Measurements from ENCODE around the gene SLC6A11. TPM values are rescaled to one million over a fixed set of nuclear protein-coding genes. Genes with fewer than 3 reads are reported as not detected.

SLC6A11 gene
- total RNA-seq, 1 donor from 2014 or later, result 1.4 TPM

DNA sequence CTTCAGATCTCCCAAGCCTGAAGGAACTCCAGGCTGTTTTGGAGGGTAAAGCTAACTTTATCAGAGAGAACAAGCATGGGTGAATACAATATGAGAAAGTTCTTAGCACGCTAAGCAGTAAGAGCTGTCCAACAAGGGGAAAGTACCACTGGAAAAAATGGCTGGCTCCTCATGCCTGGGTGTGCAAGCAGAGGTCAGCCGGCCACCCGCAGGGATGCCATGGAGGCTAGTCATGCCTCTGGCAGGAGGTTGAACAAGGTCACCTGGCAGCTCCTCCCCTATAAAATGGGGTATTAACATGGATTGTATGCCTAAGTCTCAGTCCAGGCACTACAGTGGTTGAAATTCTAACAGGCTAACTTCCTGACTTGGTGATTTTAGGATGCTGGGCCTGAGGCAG, 101.1 kb downstream of the SLC6A11 start:
- intact Hi-C loops (cut with DNase I), result no loop called here
- no peak for DNase-seq (ENCODE audit: low spot score)
- ATAC-seq, result no peak

DNA sequence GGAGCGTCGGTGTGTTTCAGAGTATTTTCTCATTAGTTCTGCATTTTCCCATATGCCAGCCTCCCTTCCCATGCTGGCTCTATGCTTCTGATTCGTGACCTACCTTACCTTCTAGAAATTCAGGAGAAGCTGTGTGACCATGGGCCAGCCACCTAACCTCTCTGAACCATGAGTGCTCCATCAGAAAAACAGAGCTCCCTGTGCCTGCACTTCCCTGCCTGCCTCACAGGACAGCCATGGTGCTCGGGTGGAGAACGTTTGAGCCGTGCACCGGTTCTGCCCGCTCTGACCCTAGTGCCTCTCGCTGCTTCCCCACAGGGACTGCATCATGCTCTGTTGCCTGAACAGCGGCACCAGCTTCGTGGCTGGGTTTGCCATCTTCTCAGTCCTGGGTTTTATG, 102.0 kb downstream of the SLC6A11 start:
- intact Hi-C loops (cut with DNase I), result no loop called here
- DNase-seq (ENCODE audit: low spot score) (no peak), ATAC-seq (no peak)

DNA sequence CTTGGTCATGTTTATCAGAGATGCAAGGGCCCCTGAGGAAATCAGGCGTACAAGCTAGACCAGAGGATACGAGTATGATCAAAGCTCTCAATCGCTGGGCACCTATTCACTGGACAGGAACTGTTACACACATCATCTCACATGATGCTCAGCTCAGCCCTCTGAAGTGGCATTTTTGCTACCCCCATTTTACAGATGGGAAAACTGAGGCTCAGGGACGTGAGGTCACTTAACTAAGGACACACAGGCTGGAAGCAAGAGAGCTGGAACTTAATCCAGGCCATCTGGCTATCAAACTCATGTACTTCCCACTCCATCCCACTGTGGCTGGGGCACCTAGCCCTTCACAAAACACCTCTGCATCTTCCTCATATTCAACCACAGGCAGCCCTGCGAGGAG, 103.6 kb downstream of the SLC6A11 start:
- intact Hi-C loops (cut with DNase I), result no loop called here
- DNase-seq (ENCODE audit: low spot score), result no peak

DNA sequence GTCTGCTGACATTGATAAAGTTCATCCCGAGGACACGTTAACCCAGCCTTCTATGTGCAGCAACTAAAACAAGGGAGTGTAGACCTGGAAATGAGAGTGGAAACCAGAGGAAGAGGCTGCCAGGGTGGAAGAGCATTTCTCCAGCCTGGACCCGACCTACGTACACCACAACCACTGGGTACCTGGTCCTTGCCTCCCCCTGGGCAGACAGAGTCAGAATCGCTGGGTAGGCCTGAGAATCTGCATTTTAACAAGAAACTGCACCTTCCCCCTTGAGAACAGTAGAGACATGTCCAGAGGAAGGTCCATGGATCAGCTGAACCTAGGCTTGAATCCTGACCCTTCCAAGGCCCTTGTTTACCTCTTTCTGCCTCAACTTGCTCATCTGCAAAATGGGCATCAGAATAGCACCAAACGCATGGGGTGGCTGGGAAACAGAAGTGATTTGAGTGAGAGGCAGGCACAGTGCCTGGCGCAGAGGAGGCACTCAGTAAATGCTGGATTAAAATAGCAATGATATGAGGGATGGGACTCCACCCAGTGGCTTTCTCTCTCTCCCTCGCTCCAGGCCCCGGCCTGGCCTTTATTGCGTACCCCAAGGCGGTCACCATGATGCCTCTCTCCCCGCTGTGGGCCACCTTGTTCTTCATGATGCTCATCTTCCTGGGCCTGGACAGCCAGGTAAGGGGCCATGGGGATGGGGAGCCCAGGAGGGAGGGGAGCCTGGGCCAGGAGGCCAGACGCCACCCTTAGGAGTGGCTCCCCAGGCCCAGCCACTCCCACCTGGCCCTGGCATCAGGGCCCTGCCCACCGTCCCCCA, 109.6 kb downstream of the SLC6A11 start:
- DNase-seq (ENCODE audit: low spot score) (no peak), ATAC-seq (no peak)
- intact Hi-C loops (cut with DNase I), result no loop called here

More for the DNA sequence above, 103.6 kb downstream of the SLC6A11 start:
- no peak for ATAC-seq

DNA sequence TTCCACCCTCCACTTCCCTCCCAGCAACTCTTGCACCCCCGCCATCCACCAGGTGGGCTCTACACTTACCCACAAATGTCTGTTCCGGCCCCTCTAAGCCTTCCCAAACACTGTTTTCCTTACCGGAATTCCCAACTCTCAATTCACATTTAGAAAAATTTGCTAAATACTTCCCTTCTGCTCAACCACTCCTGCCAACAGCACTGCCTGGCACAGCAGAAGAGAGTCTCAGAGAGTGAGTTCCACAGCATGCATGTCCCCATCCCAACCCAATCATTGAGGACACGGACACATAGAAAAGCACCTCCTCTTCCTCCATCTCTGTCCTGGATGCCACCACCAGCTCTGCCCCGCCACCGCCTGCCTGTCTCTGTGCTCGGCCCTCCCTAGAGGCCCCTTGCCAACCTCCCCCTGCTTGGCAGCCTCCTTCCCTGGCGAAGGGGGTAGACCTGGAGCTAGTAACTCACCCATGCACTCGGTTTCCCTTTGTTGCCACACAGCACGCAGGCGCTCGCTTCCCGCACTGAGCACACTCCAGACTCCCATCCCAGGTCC, 110.3 kb downstream of the SLC6A11 start:
- no peak for ATAC-seq
- DNase-seq (ENCODE audit: low spot score), result no peak
- intact Hi-C loops (cut with DNase I), result no loop called here

DNA sequence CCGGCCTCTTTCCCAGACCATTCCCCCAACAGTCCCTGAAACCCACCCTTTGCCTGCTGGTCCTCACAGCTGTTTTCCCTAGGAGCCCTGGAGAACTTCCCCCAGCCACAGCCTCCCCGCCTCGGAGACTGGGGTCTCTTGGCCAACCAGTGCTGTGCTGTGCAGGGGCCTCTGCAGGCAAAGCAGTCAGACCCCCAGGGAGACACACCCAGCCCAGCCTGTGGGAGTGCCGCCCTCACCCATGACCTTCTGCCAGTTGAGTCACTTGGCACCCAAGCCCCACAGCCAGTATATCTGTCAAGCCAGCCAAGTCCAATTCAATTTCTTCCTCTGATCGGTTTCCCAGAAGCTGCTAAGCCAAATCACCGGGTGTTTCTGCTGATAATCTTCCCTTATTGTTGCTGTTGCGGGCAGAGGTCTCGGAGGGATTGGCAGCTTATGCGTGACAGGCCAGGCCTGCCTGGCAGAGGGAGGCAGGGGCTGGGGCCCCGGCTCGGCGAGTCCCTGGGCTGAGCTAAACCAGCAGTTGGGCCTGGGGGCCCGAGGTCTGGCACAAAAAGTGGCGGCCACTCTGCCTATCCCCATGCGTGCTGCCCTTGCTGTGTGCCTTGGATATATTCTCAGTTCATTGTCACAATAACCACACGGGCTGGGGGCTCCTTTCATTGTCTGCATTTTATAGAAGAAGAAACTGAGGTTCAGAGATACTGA, 110.9 kb downstream of the SLC6A11 start:
- no peak for DNase-seq (ENCODE audit: low spot score)
- intact Hi-C loops (cut with DNase I), result no loop called here
- no peak for ATAC-seq

DNA sequence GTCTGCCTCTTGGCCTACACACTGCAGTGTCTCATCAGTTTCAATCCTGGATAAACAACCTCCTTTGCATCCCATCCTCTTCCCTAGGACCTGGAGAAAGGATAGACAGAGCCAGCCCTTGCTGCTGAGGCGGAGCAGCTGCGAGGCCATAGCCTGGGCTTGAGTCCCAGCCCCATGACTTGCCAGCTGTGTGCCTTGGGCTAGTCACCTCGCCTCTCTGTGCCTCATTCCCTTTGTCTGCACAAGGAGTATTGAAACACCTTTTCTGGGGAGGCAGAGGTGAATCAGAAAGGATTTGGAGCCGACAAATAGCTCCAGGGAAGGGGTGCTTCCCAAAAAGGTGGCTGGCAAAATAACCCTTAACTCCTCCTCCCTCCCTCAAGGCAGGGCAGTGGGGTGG, 111.5 kb downstream of the SLC6A11 start:
- ATAC-seq (peak; percentile 35), DNase-seq (ENCODE audit: low spot score) (no peak)
- intact Hi-C loops (cut with DNase I), result no loop called here

DNA sequence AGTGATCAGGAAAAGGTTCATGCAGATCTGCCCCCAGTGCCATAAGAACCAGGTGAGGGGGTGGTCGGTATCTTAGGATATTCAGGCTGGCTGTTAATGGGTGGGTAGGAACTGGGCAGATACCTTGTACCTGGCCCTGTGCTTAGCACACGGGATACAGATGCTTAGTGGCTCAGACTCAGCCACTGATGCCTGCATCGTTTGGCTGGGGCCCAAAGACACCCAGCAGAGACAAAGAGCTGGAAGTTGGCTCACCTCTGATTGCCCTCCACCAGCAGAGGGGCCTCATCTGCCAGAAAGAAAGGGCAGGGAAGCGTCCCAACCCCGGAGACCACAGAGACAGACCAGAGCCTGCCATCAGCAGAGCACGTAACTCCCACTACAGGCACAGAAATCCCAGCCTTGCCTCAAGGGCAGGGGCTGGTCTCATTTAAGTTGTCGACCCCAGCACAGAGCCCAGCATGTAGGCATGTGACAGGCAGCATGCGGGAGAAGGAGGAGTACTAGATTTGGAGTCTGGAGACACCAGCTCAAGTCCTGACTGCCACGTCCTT, 112.5 kb downstream of the SLC6A11 start:
- ATAC-seq, result no peak
- intact Hi-C loops (cut with DNase I), result no loop called here
- peak; percentile 39 for DNase-seq (ENCODE audit: low spot score)

DNA sequence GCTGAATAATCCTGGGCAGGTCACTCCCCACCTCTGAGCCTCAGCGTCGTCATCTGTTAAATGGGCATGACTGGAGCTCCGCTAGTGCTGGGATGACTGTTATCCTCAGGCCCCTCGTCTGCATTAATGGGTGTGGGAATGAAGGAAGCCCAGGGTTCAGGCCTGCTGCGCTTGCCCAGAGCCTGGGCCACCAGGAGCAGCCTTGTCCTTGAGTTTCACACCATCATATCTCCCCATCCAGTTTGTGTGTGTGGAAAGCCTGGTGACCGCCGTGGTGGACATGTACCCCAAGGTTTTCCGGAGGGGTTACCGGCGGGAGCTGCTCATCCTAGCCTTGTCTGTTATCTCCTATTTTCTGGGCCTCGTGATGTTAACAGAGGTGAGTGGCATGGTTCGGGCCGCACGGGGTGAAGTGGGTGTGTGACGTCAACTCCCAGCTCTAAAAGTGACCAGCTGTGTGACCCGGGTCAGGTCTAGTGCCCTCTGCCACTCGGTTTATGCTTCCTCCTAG, 113.0 kb downstream of the SLC6A11 start:
- DNase-seq (ENCODE audit: low spot score) (peak; percentile 27), ATAC-seq (no peak)
- intact Hi-C loops (cut with DNase I), result no loop called here

DNA sequence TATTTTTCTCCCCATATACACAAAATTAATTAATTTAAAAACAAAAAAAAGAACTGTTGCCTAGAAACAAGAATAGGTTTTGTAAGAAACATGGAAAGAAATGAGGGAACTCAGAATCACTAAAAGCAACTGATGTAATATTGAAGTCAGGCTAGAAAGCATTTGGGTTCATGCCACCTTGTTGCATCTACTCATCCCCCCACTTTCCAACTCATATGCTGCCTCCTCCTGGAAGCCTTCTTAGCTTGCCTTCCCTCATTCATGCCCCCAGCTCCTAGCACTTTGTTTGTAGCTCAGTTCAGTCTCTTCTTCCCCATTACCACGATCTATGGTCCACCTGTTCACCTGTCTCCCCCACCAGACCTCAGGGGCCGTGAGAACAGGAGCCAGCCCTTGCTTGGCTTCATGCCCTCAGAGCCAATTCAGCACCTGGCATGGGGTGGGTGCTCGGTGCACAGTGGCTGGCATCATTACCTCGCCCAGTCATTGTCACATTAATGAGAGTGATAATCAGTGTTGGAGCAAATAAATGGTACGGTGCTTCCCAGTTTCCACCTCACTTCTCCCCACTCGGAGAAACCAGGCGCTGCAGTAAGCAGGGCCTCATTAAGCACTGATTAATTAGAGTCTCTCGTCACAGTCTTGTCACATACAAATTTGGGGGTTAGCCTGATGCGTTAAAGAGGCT, 114.1 kb downstream of the SLC6A11 start:
- intact Hi-C loops (cut with DNase I), result loop anchor here (5.0 kb wide), 1 partner anchor 1872 kb away; no protein-coding TSS in a partner anchor
- DNase-seq (ENCODE audit: low spot score), result peak; percentile 35
- ATAC-seq, result no peak

DNA sequence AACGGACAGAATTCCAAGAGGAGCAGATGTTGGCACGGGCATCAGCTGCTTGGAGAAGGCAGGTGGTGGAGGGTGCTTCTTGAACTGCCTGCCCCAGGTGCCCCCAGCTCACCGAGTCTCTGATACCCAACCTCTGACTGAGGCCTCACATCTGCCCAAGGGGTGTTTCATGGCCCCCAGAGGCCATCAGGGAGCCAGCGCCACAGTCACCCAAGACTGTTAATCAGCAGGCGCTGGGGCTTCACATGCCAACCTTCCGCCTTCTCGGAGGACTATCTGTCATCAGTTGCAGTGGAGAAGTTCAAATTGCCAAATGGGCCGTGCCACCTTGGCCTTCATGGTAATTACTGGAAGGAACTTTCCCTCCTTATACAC, 114.6 kb downstream of the SLC6A11 start:
- ATAC-seq, result no peak
- DNase-seq (ENCODE audit: low spot score), result peak; percentile 18
- intact Hi-C loops (cut with DNase I), result loop anchor here (5.0 kb wide), 1 partner anchor 1872 kb away; no protein-coding TSS in a partner anchor

DNA sequence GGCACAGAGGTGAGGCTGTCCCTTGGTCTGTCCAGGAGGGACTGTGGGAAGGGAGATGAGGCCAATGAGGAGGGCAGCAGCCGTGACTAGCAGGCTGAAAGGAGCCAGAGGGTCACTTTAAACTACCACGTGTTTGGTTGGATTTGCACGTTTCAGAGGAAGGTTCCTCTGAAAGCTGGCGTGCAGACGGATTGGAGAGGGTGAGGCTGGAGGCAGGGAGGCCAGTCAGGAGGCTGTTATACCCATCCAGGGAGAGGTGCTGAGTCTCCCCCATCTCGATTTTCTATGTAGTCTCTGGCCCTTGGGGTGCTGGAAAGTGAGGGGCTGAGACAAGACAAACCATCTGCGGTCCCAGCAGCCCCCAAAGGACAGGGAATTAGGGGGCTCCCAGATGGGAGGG, 116.6 kb downstream of the SLC6A11 start:
- intact Hi-C loops (cut with DNase I), result loop anchor here (5.0 kb wide), 1 partner anchor 1870 kb away; no protein-coding TSS in a partner anchor
- DNase-seq (ENCODE audit: low spot score) (peak; percentile 14), ATAC-seq (no peak)

DNA sequence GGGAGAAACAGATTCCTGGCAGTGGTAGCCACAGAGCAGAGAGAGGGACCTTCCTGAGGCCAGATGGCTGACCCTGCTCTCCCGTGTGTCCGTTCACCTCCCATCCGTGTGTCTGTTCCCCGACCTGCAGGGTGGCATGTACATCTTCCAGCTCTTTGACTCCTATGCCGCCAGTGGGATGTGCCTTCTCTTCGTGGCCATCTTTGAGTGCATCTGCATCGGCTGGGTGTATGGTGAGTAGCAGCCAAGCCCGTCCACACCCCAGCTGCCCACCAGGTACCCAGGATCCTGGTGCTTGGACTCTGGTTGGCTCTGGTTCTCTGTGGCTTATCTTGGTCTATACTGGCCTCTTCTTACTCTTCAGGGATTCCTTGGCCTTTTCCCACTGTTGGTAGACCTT, 117.0 kb downstream of the SLC6A11 start:
- DNase-seq (ENCODE audit: low spot score), result peak; percentile 41
- no peak for ATAC-seq
- intact Hi-C loops (cut with DNase I), result loop anchor here (5.0 kb wide), 1 partner anchor 1869 kb away; no protein-coding TSS in a partner anchor

DNA sequence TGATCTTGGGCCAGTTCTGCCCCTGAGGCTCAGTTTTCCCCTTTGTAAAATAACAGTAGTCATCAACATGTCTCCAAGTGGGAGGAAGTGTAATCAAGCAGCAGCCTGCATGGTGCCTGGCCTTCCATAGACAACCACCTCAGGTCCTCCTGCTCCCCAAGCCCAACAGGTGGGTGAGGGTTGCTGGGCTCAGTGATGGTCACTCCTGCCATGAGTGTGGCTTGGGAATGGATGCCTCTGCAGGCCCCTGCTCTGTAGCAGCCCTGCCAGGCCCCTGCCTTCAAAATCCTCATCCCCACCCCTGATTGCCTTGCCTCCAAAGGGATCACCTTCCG, 117.4 kb downstream of the SLC6A11 start:
- DNase-seq (ENCODE audit: low spot score), result no peak
- intact Hi-C loops (cut with DNase I), result loop anchor here (5.0 kb wide), 1 partner anchor 1869 kb away; no protein-coding TSS in a partner anchor
- peak; percentile 4 for ATAC-seq

DNA sequence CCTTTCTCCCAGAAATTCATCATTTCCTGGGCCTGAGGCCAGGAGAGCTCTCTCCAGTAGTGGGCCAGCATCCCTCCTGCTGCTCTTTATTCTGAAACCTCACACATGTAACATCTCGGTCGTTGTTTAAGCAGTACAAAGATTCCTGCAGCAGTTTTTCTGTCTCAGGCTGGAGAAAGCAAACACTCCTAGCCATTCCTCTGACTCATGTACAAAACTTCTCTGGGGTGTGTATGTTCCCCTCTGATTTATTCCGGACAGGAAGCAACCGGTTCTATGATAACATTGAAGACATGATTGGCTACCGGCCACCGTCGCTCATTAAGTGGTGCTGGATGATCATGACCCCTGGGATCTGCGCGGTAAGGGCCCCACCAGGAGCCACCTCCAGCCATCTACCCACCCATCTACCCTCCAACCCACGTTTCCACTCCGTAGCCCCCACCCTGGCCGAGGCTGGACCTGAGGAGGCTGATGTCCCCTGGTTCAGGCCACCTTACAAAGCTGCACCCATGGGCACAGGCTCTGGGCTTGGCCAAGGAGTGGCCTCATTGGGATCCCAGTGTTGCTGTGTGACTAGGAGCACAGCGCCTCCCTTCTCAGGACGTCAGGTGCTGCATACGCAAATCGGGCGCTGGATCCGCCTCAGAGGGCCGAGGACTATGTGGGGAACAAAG, 117.9 kb downstream of the SLC6A11 start:
- intact Hi-C loops (cut with DNase I), result loop anchor here (5.0 kb wide), 1 partner anchor 1868 kb away; no protein-coding TSS in a partner anchor
- ATAC-seq, result peak; percentile 76
- peak; percentile 63 for DNase-seq (ENCODE audit: low spot score)

DNA sequence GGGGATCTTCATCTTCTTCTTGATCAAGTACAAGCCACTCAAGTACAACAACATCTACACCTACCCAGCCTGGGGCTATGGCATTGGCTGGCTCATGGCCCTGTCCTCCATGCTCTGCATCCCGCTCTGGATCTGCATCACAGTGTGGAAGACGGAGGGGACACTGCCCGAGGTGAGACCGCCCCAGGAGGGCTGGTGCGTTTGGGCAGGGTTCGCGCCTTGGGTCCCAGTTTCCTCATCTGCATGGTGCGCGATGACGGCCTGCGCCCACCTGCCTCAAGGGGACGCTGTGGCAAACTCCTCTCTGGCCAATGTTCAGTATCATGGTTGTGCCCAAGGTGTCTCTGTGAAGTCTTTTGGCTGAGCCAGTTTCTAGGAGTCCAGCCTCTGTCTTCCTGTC, 119.0 kb downstream of the SLC6A11 start:
- peak; percentile 6 for ATAC-seq
- intact Hi-C loops (cut with DNase I), result no loop called here
- DNase-seq (ENCODE audit: low spot score), result peak; percentile 45

DNA sequence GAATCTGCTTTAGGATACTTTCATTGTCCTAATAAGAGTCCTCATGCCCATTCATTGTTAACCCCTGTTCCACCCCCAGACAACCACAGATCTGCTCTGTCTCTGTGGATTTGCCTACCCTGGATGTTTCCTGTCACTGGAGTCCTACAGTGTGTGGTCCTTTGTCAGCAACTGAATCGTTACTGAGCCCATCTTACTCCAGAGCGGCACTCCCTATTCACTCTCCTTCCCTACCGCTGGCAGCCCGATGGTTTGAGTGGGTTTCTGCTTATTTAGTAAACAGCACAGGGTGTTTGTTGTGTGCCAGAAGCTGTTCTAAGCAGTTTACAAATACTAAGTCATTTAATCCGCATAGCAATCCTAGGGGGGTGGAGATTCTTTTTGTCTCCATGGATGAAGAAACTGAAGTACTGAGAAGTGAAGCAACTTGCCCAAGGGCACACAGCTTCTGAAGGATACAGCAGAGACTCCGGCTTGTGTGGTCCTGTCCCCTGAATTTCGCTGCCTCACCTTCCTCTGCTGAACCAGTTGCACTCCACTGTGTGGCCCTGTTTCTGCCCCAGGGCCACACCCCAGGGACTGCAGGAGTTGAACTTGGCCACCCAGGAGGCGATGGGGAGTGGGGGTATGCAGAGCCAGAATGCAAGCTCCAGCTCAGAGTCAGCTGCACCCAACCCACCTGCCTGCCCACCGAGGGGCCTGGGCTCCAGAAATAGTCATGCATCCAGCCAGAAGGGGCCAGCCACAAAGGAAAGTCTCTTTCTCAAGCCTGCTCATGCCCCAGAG, 120.0 kb downstream of the SLC6A11 start:
- intact Hi-C loops (cut with DNase I), result no loop called here
- DNase-seq (ENCODE audit: low spot score) (peak; percentile 38), ATAC-seq (no peak)

DNA sequence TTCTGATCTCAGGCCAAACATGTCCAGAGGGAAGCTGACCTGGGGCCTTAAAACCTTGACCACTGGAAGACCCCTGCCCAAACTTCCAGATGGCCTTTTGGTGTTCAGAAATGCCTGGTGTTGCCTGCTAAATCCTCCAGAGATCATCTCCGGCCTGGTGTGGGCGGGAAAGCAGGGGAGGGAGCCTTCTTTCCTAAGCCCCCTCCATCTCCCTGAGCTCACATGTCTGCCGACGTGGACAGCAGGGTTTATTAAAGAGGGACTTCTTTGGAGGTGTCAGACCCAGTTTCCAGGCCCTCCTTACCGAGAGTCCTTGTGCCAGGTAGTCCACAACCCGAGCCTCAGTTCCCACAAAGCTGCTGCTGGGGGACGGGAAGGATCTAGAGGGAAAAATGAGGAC, 120.7 kb downstream of the SLC6A11 start:
- intact Hi-C loops (cut with DNase I), result no loop called here
- ATAC-seq (no peak), DNase-seq (ENCODE audit: low spot score) (peak; percentile 36)

Measured in sciatic nerve (tissue), 2 donors.